Activated CD4-positive, alpha-beta memory T cell treated with anti-CD3 and anti-CD28 coated beads, Interleukin-2, amount 10 ng/mL, durations not matched to agents 7 days and 5 days (primary cell): ENCODE results near the gene PLA2G7. TPM values are rescaled to one million over a fixed set of nuclear protein-coding genes. Genes with fewer than 3 reads are reported as not detected.

ENCODE experiments used
- total RNA-seq, 2 experiments: library from RNA; stranded (reverse); gene quantifications; one replicate each; pipeline ENCODE4 v1.2.3, GENCODE V29; 2021

Gene PLA2G7
- total RNA-seq, 2 experiments from 2014 or later, result not detected

Other genes starting within 250 kb of the PLA2G7 start
- gene RCAN2, start 243.9 kb downstream of the PLA2G7 start, total RNA-seq, result 1 to 10 TPM; 2.8 to 3.1 TPM
- gene CYP39A1, start 82.6 kb downstream of the PLA2G7 start, total RNA-seq, result not detected
- not detected for gene SLC25A27, start 82.4 kb downstream of the PLA2G7 start, total RNA-seq
- gene TDRD6, start 47.5 kb downstream of the PLA2G7 start, total RNA-seq, result not detected
- gene ANKRD66, start 11.6 kb upstream of the PLA2G7 start, total RNA-seq, result not detected
- gene MEP1A, start 58.0 kb upstream of the PLA2G7 start, total RNA-seq, result not detected
- not detected for gene ADGRF5, start 186.6 kb upstream of the PLA2G7 start, total RNA-seq